IPS-18a (cell line): Measurements from ENCODE around the gene COX7C.
"Not testable (repeated sequence)": the region's sequence is repeated elsewhere in the genome, so short reads cannot be mapped to it uniquely, and the experiment has no call there.

ENCODE experiments used
- H3K27ac ChIP-seq: one replicate; pipeline ENCODE4 v1.5.1; 2013; ENCODE audit warnings: low read length
- H3K27me3 ChIP-seq: one replicate; pipeline ENCODE4 v1.6.1; 2013; ENCODE audit warnings: mild to moderate bottlenecking, low read length; ENCODE audit not compliant: control insufficient read depth, insufficient read depth
- H3K36me3 ChIP-seq: one replicate; pipeline ENCODE4 v1.6.1; 2013; ENCODE audit warnings: low read depth, low read length; ENCODE audit not compliant: control insufficient read depth
- H3K4me1 ChIP-seq: one replicate; pipeline ENCODE4 v1.6.1; 2013; ENCODE audit warnings: low read depth, low read length; ENCODE audit not compliant: control insufficient read depth
- H3K4me3 ChIP-seq: one replicate; pipeline ENCODE4 v1.5.1; 2013; ENCODE audit warnings: low read length
- H3K9ac ChIP-seq: one replicate; pipeline ENCODE4 v1.6.1; 2013; ENCODE audit warnings: mild to moderate bottlenecking, low read length, moderate library complexity
- H3K9me3 ChIP-seq: one replicate; pipeline ENCODE4 v1.6.1; 2013; ENCODE audit warnings: low read depth, low read length; ENCODE audit not compliant: control insufficient read depth

The COX7C gene

DNA sequence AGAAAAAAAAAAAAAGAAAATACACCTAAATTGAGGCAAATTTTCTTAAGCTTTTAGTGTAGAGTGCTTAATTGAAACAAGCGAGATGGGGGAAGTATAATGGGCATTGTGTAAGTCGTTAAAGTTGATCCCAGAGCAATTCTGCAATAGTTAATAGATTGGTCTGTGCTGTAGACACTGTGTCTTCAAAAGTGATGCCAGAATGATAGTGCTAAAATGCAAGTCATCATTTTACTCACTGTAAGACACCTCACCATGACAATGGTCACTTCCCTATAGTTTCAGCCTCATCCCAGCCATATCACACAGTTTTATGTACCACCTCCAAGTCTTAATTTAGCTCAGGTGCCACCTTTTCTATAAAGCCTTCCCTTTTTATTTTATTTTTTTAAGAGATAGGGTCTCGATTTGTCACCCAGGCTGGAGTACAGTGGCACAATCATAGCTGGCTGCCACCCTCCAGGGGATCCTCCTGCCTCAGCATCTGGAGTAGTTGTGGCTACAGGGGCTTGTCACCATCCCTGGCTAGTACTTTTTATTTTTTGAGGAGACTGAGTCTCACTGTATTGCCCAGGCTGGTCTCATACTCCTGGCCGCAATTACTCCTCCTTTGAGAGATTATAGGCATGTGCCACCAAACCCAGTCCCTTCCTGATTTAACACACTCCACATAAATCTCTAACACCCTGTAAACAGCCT lies 6.2 kb downstream of the COX7C start:
- Histone ChIP-seq H3K4me3 (no peak overlapping the region), H3K9ac (no peak overlapping the region), H3K27ac (no peak overlapping the region), H3K36me3 (peaks cover 28% of the 10 kb centered on the region), H3K27me3 (no peaks in the 10 kb centered on the region), H3K4me1 (peaks cover 12% of the 10 kb centered on the region), H3K9me3 (no peaks in the 10 kb centered on the region)

DNA sequence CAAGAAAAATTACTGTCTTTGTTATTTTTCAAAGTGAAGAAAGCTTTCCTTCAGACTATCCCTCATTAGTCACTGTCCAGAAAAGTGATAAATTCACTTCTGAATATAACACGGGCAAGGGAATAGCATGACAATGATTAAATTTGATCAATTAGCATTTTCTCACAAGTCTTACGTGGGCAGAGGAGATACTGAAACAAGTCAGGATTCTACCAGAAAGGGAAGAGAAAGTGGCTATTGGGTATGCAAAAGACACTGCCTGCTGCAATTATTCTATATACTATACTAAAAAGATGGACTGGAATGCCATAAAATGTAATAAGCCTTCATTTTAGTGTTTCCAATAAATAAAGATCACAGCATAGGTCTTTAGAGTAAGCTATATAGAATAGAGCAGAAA lies 7.4 kb downstream of the COX7C start:
- H3K27me3 ChIP-seq = no peaks in the 10 kb centered on the region
- H3K36me3 ChIP-seq = peaks cover 16% of the 10 kb centered on the region
- H3K4me3 ChIP-seq = no peak overlapping the region
- no peak overlapping the region for H3K27ac ChIP-seq
- H3K9ac ChIP-seq = no peak overlapping the region
- peaks cover under 1% of the 10 kb centered on the region for H3K4me1 ChIP-seq
- H3K9me3 ChIP-seq = no peaks in the 10 kb centered on the region

DNA sequence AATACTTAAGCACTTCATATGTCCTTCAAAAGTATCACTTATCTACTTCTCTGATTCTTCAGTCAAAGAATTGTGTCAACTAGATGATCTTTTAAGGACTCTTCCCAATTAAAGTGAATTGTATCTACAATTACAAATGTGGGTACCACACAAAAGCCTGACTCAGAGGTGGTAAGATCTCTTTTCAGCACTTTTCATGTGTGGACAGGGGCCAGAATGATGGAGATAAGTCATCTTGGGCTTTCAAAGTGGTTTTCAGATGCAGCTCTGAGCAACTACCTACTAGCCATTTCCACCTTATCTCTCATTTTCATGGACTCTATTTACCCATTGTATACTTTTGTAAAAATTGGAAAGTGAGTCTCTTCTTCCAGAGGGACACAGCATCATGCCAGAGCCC lies 8.4 kb downstream of the COX7C start:
- no peak overlapping the region for H3K4me3 ChIP-seq
- H3K27ac ChIP-seq = no peak overlapping the region
- H3K27me3 ChIP-seq = no peaks in the 10 kb centered on the region
- H3K9ac ChIP-seq = no peak overlapping the region
- peaks cover 6% of the 10 kb centered on the region for H3K36me3 ChIP-seq
- H3K4me1 ChIP-seq = no peaks in the 10 kb centered on the region
- H3K9me3 ChIP-seq = no peaks in the 10 kb centered on the region

DNA sequence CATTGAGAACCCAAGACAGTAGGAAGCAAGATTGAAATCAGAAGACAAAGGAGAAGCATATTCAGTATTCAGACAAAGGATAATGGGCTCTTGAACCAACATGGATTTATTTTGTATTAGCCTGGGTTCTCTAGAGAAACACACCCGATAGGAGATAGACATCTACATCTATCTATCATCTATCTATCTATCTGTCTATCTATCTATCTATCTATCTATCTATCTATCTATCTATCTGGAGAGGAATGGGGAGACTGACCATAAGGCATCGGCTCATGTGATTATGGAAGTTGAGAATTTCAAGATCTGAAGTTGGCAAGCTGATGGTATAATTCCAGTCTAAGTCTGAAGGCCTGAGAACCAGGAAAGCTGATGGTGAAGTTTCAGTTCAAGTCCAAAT lies 13.4 kb downstream of the COX7C start:
- no peaks in the 10 kb centered on the region for H3K9me3 ChIP-seq
- H3K27me3 ChIP-seq = no peaks in the 10 kb centered on the region
- no peaks in the 10 kb centered on the region for H3K36me3 ChIP-seq
- no peak overlapping the region for H3K27ac ChIP-seq
- H3K9ac ChIP-seq = no peak overlapping the region
- H3K4me3 ChIP-seq = no peak overlapping the region
- H3K4me1 ChIP-seq = peaks cover 8% of the 10 kb centered on the region

DNA sequence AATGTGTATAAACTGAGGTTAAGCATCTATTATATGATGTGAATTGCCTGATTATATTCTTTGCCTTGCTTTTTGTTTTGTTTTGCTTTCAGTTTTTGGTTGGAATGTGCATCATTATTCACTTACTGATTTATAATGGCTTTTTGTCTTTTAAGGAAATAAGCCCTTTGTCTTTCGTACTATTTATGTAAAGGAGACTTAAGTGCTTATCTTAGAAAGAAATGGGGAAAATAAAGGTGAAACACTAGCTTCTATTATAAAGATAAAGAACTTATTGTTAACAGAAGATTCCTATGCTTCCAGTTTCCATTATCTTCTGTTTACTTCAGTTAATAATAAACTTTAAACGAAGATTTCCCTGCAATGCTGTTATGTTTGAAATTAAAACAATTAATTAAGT lies 23.3 kb downstream of the COX7C start:
- H3K9me3 ChIP-seq = no peaks in the 10 kb centered on the region
- no peak overlapping the region for H3K27ac ChIP-seq
- H3K4me1 ChIP-seq = peaks cover 44% of the 10 kb centered on the region
- no peaks in the 10 kb centered on the region for H3K27me3 ChIP-seq
- H3K36me3 ChIP-seq = no peaks in the 10 kb centered on the region
- no peak overlapping the region for H3K4me3 ChIP-seq
- H3K9ac ChIP-seq = no peak overlapping the region

DNA sequence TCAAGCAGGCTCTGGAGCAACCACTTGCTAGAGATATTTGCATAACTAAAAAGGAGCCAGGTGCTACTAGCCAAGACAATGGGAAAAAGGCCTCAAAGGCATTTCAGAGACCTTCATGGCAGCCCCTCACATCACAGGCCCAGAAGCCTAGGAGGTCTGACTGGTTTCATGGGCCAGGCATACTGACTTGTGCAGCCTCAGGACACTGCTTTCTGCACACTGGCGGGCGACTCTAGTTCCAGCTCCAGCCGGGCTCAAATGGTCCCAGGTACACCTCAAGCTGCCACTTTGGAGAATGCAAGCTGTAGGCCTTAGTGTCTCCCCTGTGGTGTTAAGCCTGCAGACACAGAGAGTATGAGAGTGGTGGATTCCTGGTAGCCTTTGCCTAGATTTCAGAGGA lies 27.1 kb downstream of the COX7C start:
- no peak overlapping the region for H3K9ac ChIP-seq
- no peaks in the 10 kb centered on the region for H3K36me3 ChIP-seq
- no peaks in the 10 kb centered on the region for H3K27me3 ChIP-seq
- no peak overlapping the region for H3K4me3 ChIP-seq
- peaks cover 48% of the 10 kb centered on the region for H3K4me1 ChIP-seq
- no peaks in the 10 kb centered on the region for H3K9me3 ChIP-seq
- H3K27ac ChIP-seq = no peak overlapping the region

DNA sequence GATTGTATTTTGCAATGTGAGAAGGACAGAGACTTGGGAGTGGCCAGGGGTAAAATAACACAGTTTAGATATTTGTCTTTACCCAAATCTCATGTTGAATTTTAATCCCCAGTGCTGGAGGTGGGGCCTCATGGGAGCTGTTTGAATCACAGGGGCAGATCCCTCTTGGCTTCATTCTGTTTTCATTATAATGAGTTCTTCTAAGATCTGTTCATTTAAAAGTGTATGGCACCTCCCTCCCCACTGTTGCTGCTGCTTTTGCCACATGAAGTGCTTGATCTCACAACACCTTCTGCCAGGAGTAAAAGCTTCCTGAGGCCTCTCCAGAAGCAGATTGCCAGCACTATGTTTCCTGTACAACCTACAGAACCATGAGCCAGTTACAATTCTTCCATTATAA lies 28.1 kb downstream of the COX7C start:
- H3K27ac ChIP-seq = no peak overlapping the region
- no peaks in the 10 kb centered on the region for H3K27me3 ChIP-seq
- no peaks in the 10 kb centered on the region for H3K36me3 ChIP-seq
- no peak overlapping the region for H3K9ac ChIP-seq
- H3K4me1 ChIP-seq = peaks cover 43% of the 10 kb centered on the region
- no peak overlapping the region for H3K4me3 ChIP-seq
- no peaks in the 10 kb centered on the region for H3K9me3 ChIP-seq

DNA sequence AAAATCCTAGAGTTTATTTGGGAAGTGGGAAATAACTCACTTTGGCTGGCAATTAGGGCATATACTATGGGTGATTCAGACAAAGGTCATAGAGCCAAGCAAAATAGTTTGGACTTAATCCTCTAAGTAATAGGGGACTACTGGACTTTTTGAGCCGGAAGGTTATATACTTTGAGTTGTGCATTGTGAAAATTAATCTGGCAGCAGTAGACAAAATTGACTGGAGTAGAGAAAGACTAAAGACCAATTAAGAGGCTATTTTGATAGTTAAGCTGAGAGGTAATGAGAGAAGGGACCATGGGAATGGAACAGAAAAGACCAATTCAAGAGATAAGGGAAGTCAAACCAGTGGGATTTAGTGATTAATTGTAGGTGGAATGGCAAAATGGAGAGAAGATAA lies 28.9 kb downstream of the COX7C start:
- Histone ChIP-seq H3K27me3 (no peaks in the 10 kb centered on the region), H3K9me3 (no peaks in the 10 kb centered on the region), H3K9ac (no peak overlapping the region), H3K4me3 (no peak overlapping the region), H3K4me1 (peaks cover 35% of the 10 kb centered on the region), H3K27ac (no peak overlapping the region), H3K36me3 (no peaks in the 10 kb centered on the region)

DNA sequence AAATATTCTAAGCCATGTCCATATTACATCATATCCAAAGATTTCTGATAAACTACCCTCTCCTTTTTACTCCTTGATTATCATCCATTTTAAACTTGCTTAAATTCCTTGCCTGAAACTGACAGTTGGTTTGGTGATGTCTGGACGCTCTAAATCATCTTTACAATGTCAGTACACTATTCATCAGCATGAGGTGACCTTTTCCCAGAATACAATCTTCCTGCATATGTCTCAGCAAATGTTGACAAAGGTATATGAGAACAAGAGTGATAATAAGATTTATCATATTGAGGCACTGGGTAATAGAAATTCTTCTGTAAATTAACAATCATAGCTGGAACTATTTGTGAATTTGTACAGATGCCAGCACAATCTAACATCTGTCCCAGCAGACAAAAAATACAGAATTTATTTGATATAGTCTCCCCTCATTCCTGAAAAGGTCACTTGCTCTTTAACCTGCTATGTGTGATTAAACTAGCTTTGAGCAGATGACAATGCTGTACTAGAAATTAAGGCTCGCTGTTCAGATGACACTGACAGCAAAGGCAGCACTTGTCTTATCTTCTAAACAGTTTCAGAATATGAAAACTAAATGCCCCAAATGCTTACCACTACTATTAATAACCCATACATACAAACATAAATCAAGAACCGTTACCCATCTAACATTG lies 32.2 kb downstream of the COX7C start:
- no peak overlapping the region for H3K4me3 ChIP-seq

DNA sequence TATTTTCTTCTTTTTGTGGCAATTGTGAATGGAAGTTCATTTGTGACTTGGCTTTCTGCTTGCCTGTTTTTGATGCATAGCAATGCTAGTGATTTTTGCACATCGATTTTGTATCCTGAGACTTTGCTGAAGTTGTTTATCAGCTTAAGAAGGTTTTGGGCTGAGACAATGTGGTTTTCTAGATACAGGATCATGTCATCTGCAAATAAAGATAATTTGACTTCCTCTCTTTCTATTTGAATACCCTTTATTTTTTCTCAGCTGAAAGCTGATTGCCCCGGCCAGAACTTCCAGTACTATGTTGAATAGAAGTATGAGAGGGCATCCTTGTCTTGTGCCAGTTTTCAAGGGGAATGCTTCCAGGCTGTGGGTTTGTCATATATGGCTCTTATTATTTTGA lies 43.0 kb downstream of the COX7C start:
- H3K27me3 ChIP-seq, H3K36me3 ChIP-seq, H3K4me3 ChIP-seq, H3K27ac ChIP-seq, H3K9me3 ChIP-seq, H3K9ac ChIP-seq, H3K4me1 ChIP-seq: not testable (repeated sequence)

More for the DNA sequence above, 32.2 kb downstream of the COX7C start:
- Histone ChIP-seq H3K9ac (no peak overlapping the region), H3K36me3 (no peaks in the 10 kb centered on the region), H3K4me1 (peaks cover 26% of the 10 kb centered on the region), H3K9me3 (no peaks in the 10 kb centered on the region), H3K27me3 (no peaks in the 10 kb centered on the region), H3K27ac (no peak overlapping the region)

DNA sequence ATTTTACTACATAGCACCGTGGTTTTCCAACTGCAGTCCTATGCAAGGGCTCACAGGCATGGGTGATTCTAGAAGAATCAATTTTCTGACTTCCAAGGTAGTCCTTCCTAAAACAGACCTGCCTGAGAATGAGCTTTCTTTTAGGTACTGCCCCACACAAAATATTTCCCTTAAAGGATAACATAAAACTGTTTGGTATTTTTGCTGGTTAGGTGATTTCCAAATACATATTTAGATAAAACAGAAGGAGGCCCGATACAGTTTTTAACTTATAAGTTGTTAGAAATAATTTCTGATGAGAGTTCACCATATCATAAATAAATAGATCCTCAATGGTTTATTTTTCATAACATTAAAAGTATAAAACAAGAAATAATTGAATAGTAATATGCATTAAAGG lies 46.4 kb downstream of the COX7C start:
- no peak overlapping the region for H3K4me3 ChIP-seq
- no peaks in the 10 kb centered on the region for H3K36me3 ChIP-seq
- no peak overlapping the region for H3K9ac ChIP-seq
- H3K27ac ChIP-seq = no peak overlapping the region
- H3K27me3 ChIP-seq = no peaks in the 10 kb centered on the region
- H3K9me3 ChIP-seq = peaks cover 4% of the 10 kb centered on the region
- H3K4me1 ChIP-seq = no peaks in the 10 kb centered on the region
